ENCODE data around the gene ABHD12.

DNA sequence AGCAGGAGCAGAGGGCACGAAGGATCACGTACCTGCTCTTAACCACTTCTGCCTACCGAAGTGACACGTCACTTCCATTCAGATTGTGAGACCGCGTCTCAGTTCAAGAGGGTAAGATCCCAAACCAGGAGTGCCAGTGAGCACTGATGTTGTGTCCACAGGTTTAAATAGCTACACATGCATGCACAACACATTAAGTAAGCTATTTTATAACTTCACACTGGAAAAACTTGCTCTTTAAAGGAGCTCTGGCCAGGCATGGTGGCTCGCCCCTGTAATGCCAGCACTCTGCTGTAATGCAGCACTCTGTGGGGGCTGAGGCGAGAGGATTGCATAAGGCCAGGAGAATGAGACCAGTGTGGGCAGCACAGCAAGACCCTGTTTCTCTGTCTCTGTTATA lies 21.1 kb downstream of the ABHD12 start:
- TF ChIP-seq, protein P1, sequence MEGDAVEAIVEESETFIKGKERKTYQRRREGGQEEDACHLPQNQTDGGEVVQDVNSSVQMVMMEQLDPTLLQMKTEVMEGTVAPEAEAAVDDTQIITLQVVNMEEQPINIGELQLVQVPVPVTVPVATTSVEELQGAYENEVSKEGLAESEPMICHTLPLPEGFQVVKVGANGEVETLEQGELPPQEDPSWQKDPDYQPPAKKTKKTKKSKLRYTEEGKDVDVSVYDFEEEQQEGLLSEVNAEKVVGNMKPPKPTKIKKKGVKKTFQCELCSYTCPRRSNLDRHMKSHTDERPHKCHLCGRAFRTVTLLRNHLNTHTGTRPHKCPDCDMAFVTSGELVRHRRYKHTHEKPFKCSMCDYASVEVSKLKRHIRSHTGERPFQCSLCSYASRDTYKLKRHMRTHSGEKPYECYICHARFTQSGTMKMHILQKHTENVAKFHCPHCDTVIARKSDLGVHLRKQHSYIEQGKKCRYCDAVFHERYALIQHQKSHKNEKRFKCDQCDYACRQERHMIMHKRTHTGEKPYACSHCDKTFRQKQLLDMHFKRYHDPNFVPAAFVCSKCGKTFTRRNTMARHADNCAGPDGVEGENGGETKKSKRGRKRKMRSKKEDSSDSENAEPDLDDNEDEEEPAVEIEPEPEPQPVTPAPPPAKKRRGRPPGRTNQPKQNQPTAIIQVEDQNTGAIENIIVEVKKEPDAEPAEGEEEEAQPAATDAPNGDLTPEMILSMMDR (conservative IDR thresholded peaks at IDR 0.05 in 1 of 2, IDR thresholded peaks at IDR 0.05 in 1 of 2; ENCODE audit: extremely low read depth in 1 of 2, insufficient read depth in 1 of 2, low read depth in 1 of 2, low read length in 2 of 2) = no peak
- TF ChIP-seq EZH2 (IDR thresholded peaks at IDR 0.05; ENCODE audit: borderline replicate concordance, low read length) = no peak

Data from mammary epithelial cell (primary cell).